ENCODE results near the gene SLC4A2.

SLC4A2 gene

DNA sequence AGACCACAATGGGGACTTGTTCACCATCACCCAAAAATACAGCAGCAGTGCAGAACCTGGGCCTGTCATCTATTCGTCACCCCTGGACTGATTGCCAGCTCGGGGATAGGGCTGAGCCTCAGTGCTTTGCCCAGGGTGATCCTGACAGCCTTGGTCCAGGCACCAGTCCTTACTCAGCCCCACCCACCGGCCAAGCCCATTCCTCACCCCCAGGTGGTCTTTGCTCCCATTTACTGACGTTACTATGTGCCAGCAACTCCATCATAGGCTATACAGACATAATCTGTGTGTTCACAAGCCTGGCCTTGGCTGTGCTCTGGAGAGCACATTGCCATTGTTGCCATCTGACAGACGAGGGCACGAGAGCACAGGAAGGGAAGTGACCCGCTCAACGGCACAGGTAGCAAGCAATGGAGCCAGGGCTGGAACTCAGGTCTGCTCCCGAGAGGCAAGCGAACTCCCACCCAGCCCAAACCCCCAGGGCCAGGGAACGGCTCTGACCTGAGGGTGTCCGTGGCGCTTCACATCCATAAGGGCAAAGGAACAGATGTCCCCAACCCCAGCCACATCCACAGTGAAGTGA, 41.9 kb upstream of the SLC4A2 start:
- DNase-seq (ENCODE audit: insufficient read length, low spot score) (no peak), FAIRE-seq (no peak)
- TF ChIP-seq CTCF (IDR thresholded peaks at IDR 0.05; ENCODE audit: insufficient read depth, missing control alignments): no peak

- FAIRE-seq (no peak), DNase-seq (ENCODE audit: insufficient read length, low spot score) (peak; percentile 84)
- peak; percentile 75 for TF ChIP-seq CTCF (IDR thresholded peaks at IDR 0.05; ENCODE audit: insufficient read depth, missing control alignments)
Observed at GRCh38 chr7:151017953-151018420, 41.4 kb upstream of the SLC4A2 start.

DNA sequence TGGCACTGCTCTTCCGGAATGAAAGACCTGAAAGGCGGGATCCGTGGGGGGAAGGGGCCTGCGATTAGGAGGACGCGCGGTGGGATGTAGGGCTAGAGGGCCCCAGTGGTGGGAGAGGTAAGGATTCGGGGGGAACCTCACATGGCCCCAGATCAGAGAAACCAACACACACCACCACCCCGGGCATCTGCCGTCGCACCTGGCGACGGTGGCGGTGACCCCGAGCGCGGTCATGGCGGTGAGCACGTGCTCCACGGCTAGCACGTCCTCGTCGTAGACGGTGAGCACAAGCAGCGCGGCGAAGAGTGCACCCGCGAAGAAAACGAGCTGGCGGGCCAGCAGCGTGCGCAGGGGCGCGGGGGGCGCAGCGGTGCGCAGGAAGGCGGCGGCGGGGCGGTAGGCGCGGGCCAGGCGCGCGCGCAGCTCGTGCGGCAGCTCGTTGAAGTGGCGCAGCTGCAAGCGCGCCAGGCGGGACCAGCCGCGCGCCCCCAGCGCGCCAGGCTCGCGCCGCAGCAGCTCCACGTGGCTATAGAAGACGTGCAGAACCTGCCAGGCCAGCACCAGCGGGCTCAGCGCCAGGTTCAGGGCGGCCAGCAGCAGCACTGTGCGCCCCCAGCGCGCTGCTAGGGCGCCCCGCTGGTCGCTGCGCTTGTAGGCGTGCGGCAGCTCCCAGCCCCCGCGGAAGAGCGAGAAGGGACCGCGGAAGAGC, 40.8 kb upstream of the SLC4A2 start:
- no peak for FAIRE-seq
- TF ChIP-seq CTCF (IDR thresholded peaks at IDR 0.05; ENCODE audit: insufficient read depth, missing control alignments): no peak
- DNase-seq (ENCODE audit: insufficient read length, low spot score): no peak

- DNase-seq (ENCODE audit: insufficient read length, low spot score) (no peak), FAIRE-seq (no peak)
- TF ChIP-seq CTCF (IDR thresholded peaks at IDR 0.05; ENCODE audit: insufficient read depth, missing control alignments): no peak
Observed at GRCh38 chr7:151019130-151019447, 40.3 kb upstream of the SLC4A2 start.

- no peak for FAIRE-seq
- DNase-seq (ENCODE audit: insufficient read length, low spot score): no peak
- no peak for TF ChIP-seq CTCF (IDR thresholded peaks at IDR 0.05; ENCODE audit: insufficient read depth, missing control alignments)
Observed at GRCh38 chr7:151020231-151020630, 39.2 kb upstream of the SLC4A2 start.

- no peak for DNase-seq (ENCODE audit: insufficient read length, low spot score)
- no peak for TF ChIP-seq CTCF (IDR thresholded peaks at IDR 0.05; ENCODE audit: insufficient read depth, missing control alignments)
- FAIRE-seq: no peak
Observed at GRCh38 chr7:151023232-151023631, 36.2 kb upstream of the SLC4A2 start.

DNA sequence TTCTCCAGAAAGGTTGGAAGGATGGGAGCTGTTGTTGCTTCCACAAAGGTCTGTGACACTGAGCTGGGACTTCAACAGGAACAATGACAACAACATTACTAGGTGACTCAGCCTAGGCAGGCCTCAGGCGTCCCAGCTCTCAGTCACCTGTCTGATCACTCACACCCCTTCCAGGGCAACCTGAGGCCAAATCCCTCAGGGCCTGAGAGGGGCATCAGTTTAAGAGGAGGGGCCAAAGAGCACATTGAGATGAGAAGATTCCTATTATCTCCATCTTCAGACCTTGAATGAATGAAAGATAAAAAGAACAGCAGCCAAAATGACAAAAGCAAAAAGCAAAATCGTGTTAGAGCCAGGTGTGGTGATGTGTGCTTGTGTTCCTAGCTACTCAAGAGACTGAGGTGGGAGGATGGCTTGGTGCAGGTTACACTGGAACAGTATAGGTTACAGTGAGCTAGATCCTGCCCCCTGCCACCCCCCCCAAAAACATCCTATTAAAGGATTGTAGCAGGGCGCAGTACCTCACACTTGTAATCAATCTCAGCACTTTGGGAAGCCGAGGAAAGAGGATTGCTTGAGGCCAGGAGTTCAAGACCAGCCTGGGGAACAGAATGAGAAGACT, 34.8 kb upstream of the SLC4A2 start, which contains the start of gene ATG9B:
Gene ATG9B (minus strand): TSS at position 60 of the 622 bp plus-strand sequence. CDS start 71 bp downstream, outside the sequence.
- no peak for FAIRE-seq
- no peak for TF ChIP-seq CTCF (IDR thresholded peaks at IDR 0.05; ENCODE audit: insufficient read depth, missing control alignments)

More for the DNA sequence above, 34.8 kb upstream of the SLC4A2 start, which contains the start of gene ATG9B:
- no peak for DNase-seq (ENCODE audit: insufficient read length, low spot score)

Measured in D721Med (cell line).